T-helper 22 cell (primary cell): ENCODE results near the gene DRGX.

Experiments
- DNase-seq: peaks from one replicate; pipeline ENCODE4 v3.0.0-alpha.2; 2020; ENCODE audit warnings: low read depth

Gene DRGX

GRCh38 chr10:49361735-49362568 is 33.9 kb downstream of the DRGX start:
- no peak for DNase-seq

GRCh38 chr10:49361178-49361554 is 34.7 kb downstream of the DRGX start:
- no peak for DNase-seq

GRCh38 chr10:49360271-49361177 is 35.4 kb downstream of the DRGX start:
- no peak for DNase-seq

GRCh38 chr10:49359349-49360270 is 36.3 kb downstream of the DRGX start:
- DNase-seq, result no peak

- DNase-seq, result no peak
Measured at GRCh38 chr10:49357910-49358309, 38.0 kb downstream of the DRGX start.

GRCh38 chr10:49356944-49357343 is 38.9 kb downstream of the DRGX start:
- no peak for DNase-seq

- DNase-seq, result no peak
Measured at GRCh38 chr10:49356181-49356580, 39.7 kb downstream of the DRGX start.

- DNase-seq, result no peak
Measured at GRCh38 chr10:49355221-49355620, 40.7 kb downstream of the DRGX start.

- DNase-seq, result no peak
Measured at GRCh38 chr10:49354593-49354992, 41.3 kb downstream of the DRGX start.

GRCh38 chr10:49353895-49354566 is 41.9 kb downstream of the DRGX start:
- DNase-seq, result no peak

- no peak for DNase-seq
Measured at GRCh38 chr10:49353026-49353894, 42.6 kb downstream of the DRGX start.

- no peak for DNase-seq
Measured at GRCh38 chr10:49352323-49352722, 43.6 kb downstream of the DRGX start.

GRCh38 chr10:49351669-49352068 is 44.2 kb downstream of the DRGX start:
- no peak for DNase-seq

GRCh38 chr10:49350846-49351532 is 44.9 kb downstream of the DRGX start:
- DNase-seq, result no peak

GRCh38 chr10:49350138-49350537 is 45.8 kb downstream of the DRGX start:
- no peak for DNase-seq

- no peak for DNase-seq
Measured at GRCh38 chr10:49349390-49349789, 46.5 kb downstream of the DRGX start.

GRCh38 chr10:49348593-49348992 is 47.3 kb downstream of the DRGX start:
- DNase-seq, result no peak

- DNase-seq, result no peak
Measured at GRCh38 chr10:49347827-49348226, 48.1 kb downstream of the DRGX start.

GRCh38 chr10:49347342-49347741 is 48.5 kb downstream of the DRGX start:
- no peak for DNase-seq

GRCh38 chr10:49344840-49345239 is 51.0 kb downstream of the DRGX start:
- DNase-seq, result no peak
